ENCODE results near the gene NFE2L1. TPM values are rescaled to one million over a fixed set of nuclear protein-coding genes. Genes with fewer than 3 reads are reported as not detected.

Gene NFE2L1
- total and polyA plus RNA-seq, 9 of the 15 experiments (the other 6 are each of a cell fraction or from before 2014, with no cell fraction given), result 2.0 to 68.6 (median 39.7) TPM

DNA sequence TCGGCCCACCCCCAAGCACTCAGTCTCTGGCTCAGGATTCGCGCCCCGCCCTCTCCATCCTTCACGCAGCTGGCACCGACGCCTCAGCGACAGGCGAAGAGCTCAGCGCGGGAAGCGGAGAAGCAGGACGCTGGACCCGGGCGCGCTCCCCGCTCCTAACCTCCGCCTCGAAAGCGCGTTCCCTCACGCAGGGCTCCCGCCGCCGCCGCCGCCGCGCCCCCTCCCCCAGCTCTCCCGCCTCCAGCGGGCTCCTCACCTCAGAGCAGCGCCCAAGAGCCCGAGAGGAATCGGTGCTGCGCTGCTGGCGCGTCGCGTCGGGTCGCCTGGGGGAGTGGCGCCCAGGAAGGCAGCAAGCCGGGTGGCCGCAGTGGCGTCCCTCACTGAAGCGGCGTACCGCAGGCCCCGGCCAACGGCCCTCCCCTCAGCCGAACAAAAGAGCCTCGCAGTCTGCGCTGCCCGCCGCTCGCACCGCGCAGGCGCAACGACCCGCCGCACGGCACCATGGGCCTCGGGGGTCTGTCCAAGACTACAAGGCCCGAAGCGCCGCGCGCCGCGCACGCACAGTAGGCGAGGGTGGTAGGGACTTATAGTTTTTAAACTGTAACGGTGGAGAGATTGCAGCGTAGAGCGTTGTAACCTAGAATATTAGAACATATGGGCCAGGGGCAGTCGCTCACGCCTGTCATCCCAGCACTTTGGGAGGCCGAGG is 53.0 kb downstream of the NFE2L1 start, which contains the start of gene CBX1 (continued):
- TF ChIP-seq, protein P1, sequence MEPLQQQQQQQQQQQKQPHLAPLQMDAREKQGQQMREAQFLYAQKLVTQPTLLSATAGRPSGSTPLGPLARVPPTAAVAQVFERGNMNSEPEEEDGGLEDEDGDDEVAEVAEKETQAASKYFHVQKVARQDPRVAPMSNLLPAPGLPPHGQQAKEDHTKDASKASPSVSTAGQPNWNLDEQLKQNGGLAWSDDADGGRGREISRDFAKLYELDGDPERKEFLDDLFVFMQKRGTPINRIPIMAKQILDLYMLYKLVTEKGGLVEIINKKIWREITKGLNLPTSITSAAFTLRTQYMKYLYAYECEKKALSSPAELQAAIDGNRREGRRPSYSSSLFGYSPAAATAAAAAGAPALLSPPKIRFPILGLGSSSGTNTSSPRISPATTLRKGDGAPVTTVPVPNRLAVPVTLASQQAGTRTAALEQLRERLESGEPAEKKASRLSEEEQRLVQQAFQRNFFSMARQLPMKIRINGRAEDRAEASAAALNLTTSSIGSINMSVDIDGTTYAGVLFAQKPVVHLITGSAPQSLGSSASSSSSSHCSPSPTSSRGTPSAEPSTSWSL (CRISPR knock-in tag; IDR thresholded peaks at IDR 0.05; ENCODE audit: borderline replicate concordance), result peak; percentile 57; the same call in 1 of the 2 replicates
- no peak for TF ChIP-seq DACH1 (IDR thresholded peaks at IDR 0.05; ENCODE audit: partially characterized antibody)
- TF ChIP-seq HNRNPL (IDR thresholded peaks at IDR 0.05; ENCODE audit: low read depth, low read length), result no peak; the same call in 1 of the 2 replicates
- TF ChIP-seq PCBP1 (IDR thresholded peaks at IDR 0.05; ENCODE audit: low read depth, low read length, poor library complexity, severe bottlenecking), result peak; percentile 75
- no peak for TF ChIP-seq ZNF184 (CRISPR knock-in tag; IDR thresholded peaks at IDR 0.05)
- TF ChIP-seq PRPF4 (IDR thresholded peaks at IDR 0.05; ENCODE audit: insufficient read depth, low read depth, low read length, poor library complexity, severe bottlenecking), result no peak
- TF ChIP-seq FIP1L1 (IDR thresholded peaks at IDR 0.05; ENCODE audit: low read depth, low read length, poor library complexity, severe bottlenecking), result peak; percentile 49
- no peak; the same call in 1 of the 2 replicates for TF ChIP-seq FOXP1 (CRISPR knock-in tag; IDR thresholded peaks at IDR 0.05)
- no peak for TF ChIP-seq ZNF408 (CRISPR knock-in tag; IDR thresholded peaks at IDR 0.05; ENCODE audit: low read depth)
- TF ChIP-seq, protein P2, sequence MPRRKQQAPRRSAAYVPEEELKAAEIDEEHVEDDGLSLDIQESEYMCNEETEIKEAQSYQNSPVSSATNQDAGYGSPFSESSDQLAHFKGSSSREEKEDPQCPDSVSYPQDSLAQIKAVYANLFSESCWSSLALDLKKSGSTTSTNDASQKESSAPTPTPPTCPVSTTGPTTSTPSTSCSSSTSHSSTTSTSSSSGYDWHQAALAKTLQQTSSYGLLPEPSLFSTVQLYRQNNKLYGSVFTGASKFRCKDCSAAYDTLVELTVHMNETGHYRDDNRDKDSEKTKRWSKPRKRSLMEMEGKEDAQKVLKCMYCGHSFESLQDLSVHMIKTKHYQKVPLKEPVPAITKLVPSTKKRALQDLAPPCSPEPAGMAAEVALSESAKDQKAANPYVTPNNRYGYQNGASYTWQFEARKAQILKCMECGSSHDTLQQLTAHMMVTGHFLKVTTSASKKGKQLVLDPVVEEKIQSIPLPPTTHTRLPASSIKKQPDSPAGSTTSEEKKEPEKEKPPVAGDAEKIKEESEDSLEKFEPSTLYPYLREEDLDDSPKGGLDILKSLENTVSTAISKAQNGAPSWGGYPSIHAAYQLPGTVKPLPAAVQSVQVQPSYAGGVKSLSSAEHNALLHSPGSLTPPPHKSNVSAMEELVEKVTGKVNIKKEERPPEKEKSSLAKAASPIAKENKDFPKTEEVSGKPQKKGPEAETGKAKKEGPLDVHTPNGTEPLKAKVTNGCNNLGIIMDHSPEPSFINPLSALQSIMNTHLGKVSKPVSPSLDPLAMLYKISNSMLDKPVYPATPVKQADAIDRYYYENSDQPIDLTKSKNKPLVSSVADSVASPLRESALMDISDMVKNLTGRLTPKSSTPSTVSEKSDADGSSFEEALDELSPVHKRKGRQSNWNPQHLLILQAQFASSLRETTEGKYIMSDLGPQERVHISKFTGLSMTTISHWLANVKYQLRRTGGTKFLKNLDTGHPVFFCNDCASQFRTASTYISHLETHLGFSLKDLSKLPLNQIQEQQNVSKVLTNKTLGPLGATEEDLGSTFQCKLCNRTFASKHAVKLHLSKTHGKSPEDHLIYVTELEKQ (CRISPR knock-in tag; IDR thresholded peaks at IDR 0.05), result no peak
- TF ChIP-seq, protein P3, sequence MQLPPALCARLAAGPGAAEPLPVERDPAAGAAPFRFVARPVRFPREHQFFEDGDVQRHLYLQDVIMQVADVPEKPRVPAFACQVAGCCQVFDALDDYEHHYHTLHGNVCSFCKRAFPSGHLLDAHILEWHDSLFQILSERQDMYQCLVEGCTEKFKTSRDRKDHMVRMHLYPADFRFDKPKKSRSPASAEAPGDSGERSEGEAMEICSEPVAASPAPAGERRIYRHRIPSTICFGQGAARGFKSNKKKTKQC (CRISPR knock-in tag; IDR thresholded peaks at IDR 0.05), result peak; percentile 88
- no peak for TF ChIP-seq ZFPM2 (CRISPR knock-in tag; IDR thresholded peaks at IDR 0.05)
- TF ChIP-seq TRIM28 (IDR thresholded peaks at IDR 0.05), result peak; percentile 97
- no peak for TF ChIP-seq TAF15 (IDR thresholded peaks at IDR 0.05; ENCODE audit: low read depth, low read length)
- no peak for TF ChIP-seq PHB2 (IDR thresholded peaks at IDR 0.05; ENCODE audit: low read depth)
- TF ChIP-seq, protein P4, sequence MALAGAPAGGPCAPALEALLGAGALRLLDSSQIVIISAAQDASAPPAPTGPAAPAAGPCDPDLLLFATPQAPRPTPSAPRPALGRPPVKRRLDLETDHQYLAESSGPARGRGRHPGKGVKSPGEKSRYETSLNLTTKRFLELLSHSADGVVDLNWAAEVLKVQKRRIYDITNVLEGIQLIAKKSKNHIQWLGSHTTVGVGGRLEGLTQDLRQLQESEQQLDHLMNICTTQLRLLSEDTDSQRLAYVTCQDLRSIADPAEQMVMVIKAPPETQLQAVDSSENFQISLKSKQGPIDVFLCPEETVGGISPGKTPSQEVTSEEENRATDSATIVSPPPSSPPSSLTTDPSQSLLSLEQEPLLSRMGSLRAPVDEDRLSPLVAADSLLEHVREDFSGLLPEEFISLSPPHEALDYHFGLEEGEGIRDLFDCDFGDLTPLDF (CRISPR knock-in tag; IDR thresholded peaks at IDR 0.05), result peak; percentile 54; the same call in 1 of the 2 replicates
- TF ChIP-seq, protein P5, sequence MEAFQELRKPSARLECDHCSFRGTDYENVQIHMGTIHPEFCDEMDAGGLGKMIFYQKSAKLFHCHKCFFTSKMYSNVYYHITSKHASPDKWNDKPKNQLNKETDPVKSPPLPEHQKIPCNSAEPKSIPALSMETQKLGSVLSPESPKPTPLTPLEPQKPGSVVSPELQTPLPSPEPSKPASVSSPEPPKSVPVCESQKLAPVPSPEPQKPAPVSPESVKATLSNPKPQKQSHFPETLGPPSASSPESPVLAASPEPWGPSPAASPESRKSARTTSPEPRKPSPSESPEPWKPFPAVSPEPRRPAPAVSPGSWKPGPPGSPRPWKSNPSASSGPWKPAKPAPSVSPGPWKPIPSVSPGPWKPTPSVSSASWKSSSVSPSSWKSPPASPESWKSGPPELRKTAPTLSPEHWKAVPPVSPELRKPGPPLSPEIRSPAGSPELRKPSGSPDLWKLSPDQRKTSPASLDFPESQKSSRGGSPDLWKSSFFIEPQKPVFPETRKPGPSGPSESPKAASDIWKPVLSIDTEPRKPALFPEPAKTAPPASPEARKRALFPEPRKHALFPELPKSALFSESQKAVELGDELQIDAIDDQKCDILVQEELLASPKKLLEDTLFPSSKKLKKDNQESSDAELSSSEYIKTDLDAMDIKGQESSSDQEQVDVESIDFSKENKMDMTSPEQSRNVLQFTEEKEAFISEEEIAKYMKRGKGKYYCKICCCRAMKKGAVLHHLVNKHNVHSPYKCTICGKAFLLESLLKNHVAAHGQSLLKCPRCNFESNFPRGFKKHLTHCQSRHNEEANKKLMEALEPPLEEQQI (IDR thresholded peaks at IDR 0.05), result no peak
